NK-92 treated with Interleukin-12 subunit alpha and Interleukin-12 subunit beta, amount 100 ng/mL, for 24 hours (cell line): Measurements from ENCODE around the gene ZBED5.
"Not testable (repeated sequence)": the region's sequence is repeated elsewhere in the genome, so short reads cannot be mapped to it uniquely, and the experiment has no call there.

Experiments used
- DNase-seq: peaks from one replicate; lab custom pipeline; 2025; lab: John Stamatoyannopoulos, UW

Gene ZBED5

GRCh38 chr11:10857709-10858438 is at the start of gene ZBED5:
ZBED5 (minus strand) TSS chr11:10858053; CDS start chr11:10854945, 3,108 bp downstream.
- peak; percentile 94 for DNase-seq

DNA sequence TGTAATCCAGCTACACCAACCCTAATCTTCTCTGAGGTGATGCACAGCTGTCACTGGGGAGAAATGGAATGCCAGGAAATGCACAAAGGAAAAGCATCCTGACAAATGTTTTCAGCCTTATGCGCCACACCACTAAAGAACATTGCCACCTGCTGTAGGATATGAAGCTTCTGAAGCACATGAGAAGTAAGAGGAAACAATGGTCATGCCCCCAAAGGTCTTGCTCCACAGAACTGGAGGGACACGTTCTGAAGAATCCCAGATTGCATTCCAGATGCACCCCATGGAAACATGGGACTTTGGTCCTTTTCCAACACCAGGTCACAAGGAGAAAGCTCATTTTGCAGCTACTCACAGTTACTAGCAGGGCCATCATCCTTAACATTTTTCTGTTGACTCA is 48.7 kb upstream of the ZBED5 start:
- no peak for DNase-seq

GRCh38 chr11:10902301-10903063 is 44.6 kb upstream of the ZBED5 start:
- DNase-seq, result no peak

DNA sequence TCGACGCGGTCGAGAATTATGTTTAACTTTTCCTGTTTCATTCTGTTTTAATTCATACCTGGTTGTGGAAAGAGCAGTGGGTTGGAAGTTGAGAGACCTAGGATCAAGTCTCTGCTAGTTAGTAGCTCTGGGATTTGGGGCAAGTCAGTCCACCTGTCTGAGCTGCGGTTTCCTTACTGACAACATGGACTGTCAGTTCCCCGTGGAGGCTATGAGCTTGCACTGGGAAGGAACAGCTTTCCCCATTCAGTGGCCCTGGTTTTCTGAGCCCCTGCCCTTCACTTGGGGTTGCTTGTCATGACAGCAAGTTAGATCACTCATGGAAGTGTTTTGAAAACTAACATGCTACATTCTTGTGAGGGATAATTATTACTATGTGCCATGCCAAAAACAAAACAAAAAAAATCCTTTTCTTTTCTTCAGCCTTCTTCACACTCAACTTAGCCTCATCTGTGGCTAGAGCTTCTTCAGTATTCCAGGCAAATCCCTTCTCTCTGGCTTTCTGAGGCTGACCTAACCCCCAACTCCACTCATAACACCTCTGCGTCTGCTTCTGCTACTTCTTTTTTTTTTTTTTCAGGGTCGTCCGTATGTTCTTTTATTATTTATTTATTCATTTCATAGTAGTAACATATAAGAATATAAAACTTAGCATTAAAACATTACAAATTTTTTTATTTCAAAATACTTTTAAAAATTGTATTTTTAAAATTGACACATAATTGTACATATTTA is 43.0 kb upstream of the ZBED5 start:
- no peak for DNase-seq

GRCh38 chr11:10899121-10899830 is 41.4 kb upstream of the ZBED5 start:
- DNase-seq, result peak; percentile 34

- no peak for DNase-seq
Observed at GRCh38 chr11:10898763-10899025, 40.8 kb upstream of the ZBED5 start.

- no peak for DNase-seq
Observed at GRCh38 chr11:10898003-10898762, 40.3 kb upstream of the ZBED5 start.

- no peak for DNase-seq
Observed at GRCh38 chr11:10897150-10897549, 39.3 kb upstream of the ZBED5 start.

- DNase-seq, result no peak
Observed at GRCh38 chr11:10896493-10896892, 38.6 kb upstream of the ZBED5 start.

- no peak for DNase-seq
Observed at GRCh38 chr11:10895285-10895684, 37.4 kb upstream of the ZBED5 start.

- no peak for DNase-seq
Observed at GRCh38 chr11:10894666-10895065, 36.8 kb upstream of the ZBED5 start.

DNA sequence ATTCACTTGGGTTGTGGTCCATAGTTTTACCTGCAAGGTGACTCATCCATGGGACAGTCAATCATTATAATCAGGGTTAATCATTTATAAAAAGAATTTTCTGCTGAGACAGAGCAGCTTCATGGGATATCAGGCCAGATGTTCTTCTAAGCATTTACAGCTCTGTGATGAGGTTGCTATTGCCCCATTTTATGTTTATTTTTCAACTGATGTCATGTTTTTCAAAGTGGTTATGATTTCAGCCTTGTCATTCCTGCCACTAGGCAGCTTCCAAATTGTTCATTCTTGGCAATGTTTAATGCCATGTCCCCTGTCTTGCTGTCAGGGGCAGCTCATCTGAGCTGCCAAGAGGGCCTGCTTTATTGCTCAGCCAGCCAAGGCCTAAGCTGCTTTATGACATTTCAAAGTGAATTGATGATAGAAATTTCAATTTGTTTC is 35.9 kb upstream of the ZBED5 start:
- no peak for DNase-seq

DNA sequence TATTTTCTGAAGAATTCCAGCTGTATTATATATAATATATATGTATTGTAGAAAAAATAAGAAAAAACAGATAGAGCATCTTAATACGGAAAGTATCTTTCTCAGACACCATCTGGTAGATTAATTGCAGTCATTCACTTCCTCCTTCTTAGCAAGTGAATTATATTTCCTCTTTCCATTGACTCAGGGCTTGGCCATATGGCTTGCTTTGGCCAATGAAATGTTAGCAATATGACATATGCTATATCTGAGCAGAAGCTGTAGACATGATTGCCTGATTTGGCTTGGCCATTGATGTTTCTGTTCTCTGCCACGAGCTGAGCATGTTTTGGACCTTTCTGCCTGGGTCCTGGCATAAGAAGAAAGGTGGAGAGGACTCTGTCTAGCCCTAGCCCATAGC is 34.4 kb upstream of the ZBED5 start:
- no peak for DNase-seq

GRCh38 chr11:10891151-10891720 is 33.4 kb upstream of the ZBED5 start:
- no peak for DNase-seq

DNA sequence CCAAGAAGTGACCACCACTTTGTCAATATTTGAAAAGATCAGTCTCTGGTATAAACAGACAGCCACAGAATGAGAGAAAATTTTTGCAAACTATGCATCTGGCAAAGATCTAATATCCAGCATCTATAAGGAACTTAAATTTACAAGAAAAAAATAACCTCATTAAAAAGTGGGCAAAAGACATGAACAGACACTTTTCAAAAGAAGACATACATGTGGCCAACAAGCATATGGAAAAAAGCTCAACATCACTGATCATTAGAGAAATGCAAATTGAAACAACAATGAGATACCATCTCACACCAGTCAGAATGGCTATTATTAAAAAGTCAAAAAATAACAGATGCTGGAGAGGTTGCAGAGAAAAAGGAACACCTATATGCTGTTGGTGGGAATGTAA is 32.2 kb upstream of the ZBED5 start:
- DNase-seq, result not testable (repeated sequence)

GRCh38 chr11:10887307-10887706 is 29.5 kb upstream of the ZBED5 start:
- no peak for DNase-seq

GRCh38 chr11:10886652-10887250 is 28.9 kb upstream of the ZBED5 start:
- DNase-seq, result no peak

- DNase-seq, result no peak
Observed at GRCh38 chr11:10885703-10886363, 28.0 kb upstream of the ZBED5 start.

- DNase-seq, result not testable (repeated sequence)
Observed at GRCh38 chr11:10884292-10884691, 26.4 kb upstream of the ZBED5 start.

DNA sequence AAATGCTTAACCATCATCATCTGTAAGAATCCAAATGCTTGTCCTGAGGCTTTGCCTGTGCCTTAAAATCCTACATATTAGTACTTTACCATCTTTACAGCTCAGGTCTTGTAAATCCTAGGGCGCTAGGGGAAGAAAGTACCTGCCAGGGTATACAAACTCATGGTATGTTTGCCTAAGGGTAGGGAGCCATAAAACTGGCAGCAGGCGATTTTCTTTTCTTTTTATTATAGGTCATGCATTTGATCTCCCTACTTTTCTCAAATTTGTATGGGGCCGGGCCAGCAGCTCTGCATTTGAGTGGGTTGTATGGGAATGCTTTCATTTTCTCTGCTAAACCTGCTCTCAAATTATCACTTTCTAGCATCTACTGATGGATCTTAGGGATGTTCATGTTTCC is 24.0 kb upstream of the ZBED5 start:
- no peak for DNase-seq
